GM19463 (cell line): Measurements from ENCODE around the gene CEP104.

Experiments used
- ATAC-seq: cut with Tn5 transposase; IDR thresholded peaks from one replicate; pipeline ENCODE4 v1.9.1; 2021; ENCODE audit warnings: mild to moderate bottlenecking, moderate library complexity; ENCODE audit not compliant: unreplicated experiment

Gene CEP104

DNA sequence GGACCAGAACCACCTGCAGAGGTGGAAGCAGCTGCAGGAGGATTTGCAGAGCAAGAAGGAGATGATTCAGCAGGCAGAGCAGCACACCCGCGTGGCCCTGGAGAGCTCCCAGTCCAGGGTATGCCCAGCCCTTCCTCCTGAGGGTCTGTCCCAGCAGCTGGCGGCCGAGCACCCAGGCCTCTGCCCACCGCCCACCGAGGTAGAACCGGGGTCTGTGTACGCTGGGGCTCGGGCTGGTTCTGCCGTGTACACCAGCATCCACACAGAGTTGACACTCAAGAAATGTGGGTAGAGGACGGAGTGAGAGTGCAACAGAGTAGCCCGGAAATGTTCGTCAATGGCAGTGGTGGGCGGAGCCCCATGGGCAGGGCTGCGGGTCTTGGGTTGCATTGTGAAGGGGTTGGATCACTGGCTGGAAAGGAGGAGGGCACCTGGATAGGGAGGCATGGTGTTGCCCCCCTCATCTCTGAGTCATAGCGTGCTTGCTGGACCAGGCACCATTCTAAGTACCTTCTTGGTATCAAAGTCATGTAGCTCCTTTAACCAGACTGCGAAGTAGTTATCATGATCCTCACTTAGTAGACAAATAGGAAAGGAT, 89.6 kb downstream of the CEP104 start:
- ATAC-seq = no peak

DNA sequence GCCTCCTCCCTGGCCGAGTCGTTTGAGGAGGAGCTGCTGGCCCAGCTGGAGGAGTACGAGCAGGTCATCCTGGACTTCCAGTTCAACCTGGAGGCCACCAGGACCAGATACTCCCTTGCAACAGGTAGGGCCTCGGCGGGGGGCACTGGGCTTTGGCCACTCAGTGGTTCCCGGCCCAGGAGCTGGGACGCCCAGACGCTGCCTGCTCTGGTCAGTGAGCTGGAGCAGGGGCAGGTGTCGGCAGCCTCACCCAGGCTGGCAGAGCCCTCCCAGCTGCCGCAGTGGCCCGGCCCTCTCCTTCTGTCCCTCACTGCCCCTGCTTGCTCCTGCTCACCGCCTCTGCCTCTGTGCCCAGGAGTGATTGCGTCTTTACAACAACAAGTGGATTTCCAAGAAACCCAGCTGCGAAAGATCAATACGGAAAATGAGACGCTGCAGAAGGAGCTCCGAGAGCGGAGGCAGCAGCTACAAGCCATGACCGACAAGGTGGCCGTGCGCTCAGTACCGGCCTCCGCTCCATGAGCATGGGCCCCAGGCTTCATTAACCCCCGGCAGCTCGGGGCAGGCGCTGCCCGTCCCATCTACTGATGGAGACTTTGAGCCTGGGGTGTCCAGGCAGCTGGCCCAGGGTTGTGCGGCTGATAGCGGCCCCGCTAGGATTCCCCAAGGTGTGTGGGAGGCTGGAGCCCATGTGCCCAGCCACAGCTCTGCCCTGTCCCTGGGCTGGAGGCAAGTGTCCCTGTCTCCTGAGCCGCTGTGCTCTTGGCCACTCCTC, 93.5 kb downstream of the CEP104 start:
- no peak for ATAC-seq

DNA sequence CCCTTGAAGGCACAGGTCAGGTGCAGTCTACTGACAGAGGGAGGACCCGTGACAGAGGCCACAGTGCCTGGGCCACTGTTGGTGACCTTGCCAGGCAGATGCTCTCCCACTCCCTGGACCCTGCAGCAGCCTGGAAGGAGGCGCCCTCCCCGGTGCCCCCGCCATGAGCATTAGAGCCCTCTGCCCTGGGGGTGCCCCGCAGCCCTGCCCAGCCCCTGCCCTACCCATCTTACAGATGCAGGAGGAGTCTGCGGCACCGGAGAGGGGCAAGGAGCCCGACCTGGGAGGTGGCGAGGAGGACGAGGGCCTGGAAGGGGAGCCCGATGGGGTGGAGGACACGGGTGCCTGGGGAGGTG, 94.2 kb downstream of the CEP104 start:
- no peak for ATAC-seq

DNA sequence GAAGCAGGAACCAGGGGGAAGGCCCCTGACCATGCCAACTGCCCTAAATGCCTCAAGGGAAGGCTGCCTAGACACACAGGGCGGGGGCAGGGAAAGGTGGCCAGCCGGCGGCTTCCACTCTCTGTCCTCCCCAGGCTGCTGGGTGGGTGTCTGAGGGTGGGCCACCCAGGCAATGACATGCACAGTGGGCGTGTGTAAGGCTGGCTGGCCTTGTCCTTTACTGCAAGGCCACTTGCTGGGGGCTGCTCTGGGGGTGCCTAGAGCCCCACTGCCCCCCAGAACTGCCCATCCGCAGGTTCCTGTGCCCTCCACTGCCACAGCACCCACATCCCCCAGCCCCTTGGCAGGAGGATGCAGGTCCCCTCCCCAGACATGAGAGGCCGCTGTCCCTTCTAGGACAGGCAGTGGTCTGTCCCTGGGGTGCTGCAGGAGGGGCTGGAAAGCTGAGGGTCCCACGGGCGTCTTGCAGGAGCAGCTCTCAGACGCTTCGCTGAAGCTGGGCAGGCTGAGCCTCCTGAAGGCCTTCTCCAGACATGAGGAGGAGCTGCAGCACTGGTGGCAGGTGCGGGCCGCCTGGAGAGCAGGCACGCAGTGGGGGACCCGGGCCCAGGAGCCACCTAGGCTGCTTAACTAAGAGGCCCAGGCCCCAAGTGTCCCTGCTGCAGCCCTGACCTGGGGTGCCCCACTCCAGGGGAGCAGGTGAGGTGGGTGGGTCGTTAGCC, 94.7 kb downstream of the CEP104 start:
- ATAC-seq = no peak
